Trophoblast cell (in vitro differentiated cells and primary cell): Measurements from ENCODE around the gene PKIB.

Experiments used
- DNase-seq, 2 donors: peaks; one replicate each; pipeline ENCODE4 v3.0.0-alpha.2; 2016
- H2AFZ ChIP-seq: 2 replicates; pipeline ENCODE4 v1.6.1; 2013; ENCODE audit warnings: low read length, moderate library complexity, mild to moderate bottlenecking; ENCODE audit not compliant: insufficient read depth, poor library complexity
- H2AK5ac ChIP-seq: 2 replicates; pipeline ENCODE4 v1.6.1; 2013; ENCODE audit warnings: mild to moderate bottlenecking, low read length
- H2BK120ac ChIP-seq: 2 replicates; pipeline ENCODE4 v1.6.1; 2013; ENCODE audit warnings: low read length, mild to moderate bottlenecking, moderate library complexity; ENCODE audit not compliant: insufficient read depth, poor library complexity
- H2BK12ac ChIP-seq: 2 replicates; pipeline ENCODE4 v1.6.1; 2013; ENCODE audit warnings: mild to moderate bottlenecking, low read length, moderate library complexity
- H2BK5ac ChIP-seq: 2 replicates; pipeline ENCODE4 v1.6.1; 2013; ENCODE audit warnings: low read length, low read depth, moderate library complexity, mild to moderate bottlenecking; ENCODE audit not compliant: poor library complexity
- H3K14ac ChIP-seq: 2 replicates; pipeline ENCODE4 v1.6.1; 2013; ENCODE audit warnings: mild to moderate bottlenecking, low read length
- H3K18ac ChIP-seq: 2 replicates; pipeline ENCODE4 v1.6.1; 2013; ENCODE audit warnings: mild to moderate bottlenecking, low read length
- H3K23ac ChIP-seq: 2 replicates; pipeline ENCODE4 v1.6.1; 2013; ENCODE audit warnings: low read length
- H3K27ac ChIP-seq: 2 replicates; pipeline ENCODE4 v1.5.1; 2013; ENCODE audit warnings: low read depth, mild to moderate bottlenecking, inconsistent platforms, low read length, moderate library complexity
- H3K27me3 ChIP-seq: 2 replicates; pipeline ENCODE4 v1.6.1; 2013; ENCODE audit warnings: inconsistent platforms, mild to moderate bottlenecking, low read length, moderate library complexity; ENCODE audit not compliant: insufficient read depth
- H3K36me3 ChIP-seq, 2 experiments: 1 replicate in 1 of 2; 2 replicates in 1 of 2; pipeline ENCODE4 v1.6.1; 2013; ENCODE audit warnings: low read length in 2 of 2, mild to moderate bottlenecking in 2 of 2, moderate library complexity in 1 of 2; ENCODE audit not compliant: insufficient read depth in 2 of 2, control insufficient read depth in 1 of 2
- H3K4ac ChIP-seq: 2 replicates; pipeline ENCODE4 v1.6.1; 2013; ENCODE audit warnings: low read depth, mild to moderate bottlenecking, low read length, moderate library complexity
- H3K4me1 ChIP-seq, 2 experiments: 1 replicate in 1 of 2; 2 replicates in 1 of 2; pipeline ENCODE4 v1.6.1; 2013; ENCODE audit warnings: low read length in 2 of 2, mild to moderate bottlenecking in 2 of 2, moderate library complexity in 1 of 2; ENCODE audit not compliant: insufficient read depth in 2 of 2, control insufficient read depth in 1 of 2
- H3K4me2 ChIP-seq: 2 replicates; pipeline ENCODE4 v1.6.1; 2013; ENCODE audit warnings: inconsistent platforms, mild to moderate bottlenecking, low read length, moderate library complexity
- H3K4me3 ChIP-seq: 2 replicates; pipeline ENCODE4 v1.5.1; 2013; ENCODE audit warnings: mild to moderate bottlenecking, low read depth, low read length, inconsistent platforms
- H3K79me1 ChIP-seq: one replicate; pipeline ENCODE4 v1.6.1; 2013; ENCODE audit warnings: low read length
- H3K79me2 ChIP-seq: 2 replicates; pipeline ENCODE4 v1.6.1; 2013; ENCODE audit warnings: low read length, mild to moderate bottlenecking; ENCODE audit not compliant: control insufficient read depth, insufficient read depth, poor library complexity
- H3K9ac ChIP-seq: 2 replicates; pipeline ENCODE4 v1.6.1; 2013; ENCODE audit warnings: mild to moderate bottlenecking, low read length
- H3K9me3 ChIP-seq: 2 replicates; pipeline ENCODE4 v1.6.1; 2013; ENCODE audit warnings: low read depth, mild to moderate bottlenecking, control low read depth, inconsistent platforms, low read length; ENCODE audit not compliant: insufficient read depth
- H4K12ac ChIP-seq: 2 replicates; pipeline ENCODE4 v1.6.1; 2013; ENCODE audit warnings: low read depth, mild to moderate bottlenecking, low read length, moderate library complexity
- H4K8ac ChIP-seq: 2 replicates; pipeline ENCODE4 v1.6.1; 2013; ENCODE audit warnings: low read depth, mild to moderate bottlenecking, low read length, moderate library complexity
- H4K91ac ChIP-seq: one replicate; pipeline ENCODE4 v1.6.1; 2013; ENCODE audit warnings: low read depth, mild to moderate bottlenecking, low read length, moderate library complexity
- WGBS: extraction: QIAGEN DNeasy Blood & Tissue Kit; methylation state at CpG from one replicate; pipeline ENCODE4 v1.1.7; 2013; ENCODE audit warnings: missing lambda C conversion rate; ENCODE audit not compliant: insufficient read length, insufficient coverage; ENCODE audit errors: extremely low coverage; 5-methylcytosine and 5-hydroxymethylcytosine counted together

PKIB gene

DNA sequence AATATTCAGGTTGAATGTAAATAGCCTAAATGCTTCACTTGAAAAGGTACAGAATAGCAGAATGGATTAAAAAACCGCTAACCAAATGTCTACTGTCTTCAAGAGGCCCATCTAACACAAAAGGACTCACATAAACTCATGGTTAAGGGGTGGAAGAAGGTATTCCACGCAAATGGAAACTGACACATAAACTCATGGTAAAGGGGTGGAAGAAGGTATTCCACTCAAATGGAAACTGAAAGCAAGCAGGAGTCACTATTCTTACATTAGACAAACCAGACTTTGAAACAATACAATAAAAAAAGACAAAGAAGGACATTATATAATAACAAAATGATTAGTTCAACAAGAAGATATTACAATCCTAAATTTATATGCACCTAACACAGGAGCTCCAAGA is 38.3 kb upstream of the PKIB start:
- no peak overlapping the region for H2AFZ ChIP-seq
- H2AK5ac ChIP-seq = no peak overlapping the region
- H4K91ac ChIP-seq = no peak overlapping the region
- no peak overlapping the region for H3K4ac ChIP-seq
- H3K36me3 ChIP-seq = no peaks in the 10 kb centered on the region
- no peak overlapping the region for H3K4me2 ChIP-seq
- no peak overlapping the region for H4K12ac ChIP-seq
- H4K8ac ChIP-seq = no peak overlapping the region
- H3K18ac ChIP-seq = no peak overlapping the region
- H2BK12ac ChIP-seq = no peak overlapping the region
- H3K9me3 ChIP-seq = no peaks in the 10 kb centered on the region
- H3K79me1 ChIP-seq = no peaks in the 10 kb centered on the region
- no peak overlapping the region for H3K14ac ChIP-seq
- H3K27me3 ChIP-seq = no peaks in the 10 kb centered on the region
- no peak overlapping the region for H3K23ac ChIP-seq
- peaks cover 14 to 18% of the 10 kb centered on the region in 2 experiments for H3K4me1 ChIP-seq
- H3K9ac ChIP-seq = no peak overlapping the region
- DNase-seq = no peak
- no peak overlapping the region for H3K4me3 ChIP-seq
- no peak overlapping the region for H3K27ac ChIP-seq
- no peaks in the 10 kb centered on the region for H3K79me2 ChIP-seq
- H2BK5ac ChIP-seq = no peak overlapping the region
- no CpG with 5 or more reads among the region's 2 CpGs for WGBS
- no peak overlapping the region for H2BK120ac ChIP-seq

DNA sequence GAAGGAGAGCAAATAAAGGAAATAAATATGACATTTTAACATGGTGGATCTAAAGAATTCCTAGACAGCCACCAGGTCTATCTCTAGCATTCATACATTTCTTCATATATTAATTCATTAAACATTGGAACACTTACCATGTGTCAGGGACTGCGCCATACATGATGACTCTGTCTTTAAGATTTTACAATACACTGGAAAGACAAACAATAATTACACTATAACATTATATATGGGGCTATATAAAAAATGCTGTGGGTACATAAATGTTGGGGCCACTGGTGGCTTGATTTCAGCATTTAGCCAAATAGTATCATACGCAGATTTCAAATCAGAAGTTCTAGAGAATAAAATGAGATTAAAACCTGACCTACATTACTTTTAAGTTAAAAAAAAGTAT is 33.3 kb upstream of the PKIB start:
- no peak overlapping the region for H3K4ac ChIP-seq
- H3K27ac ChIP-seq = no peak overlapping the region
- peaks cover 1 to 2% of the 10 kb centered on the region in 2 experiments for H3K36me3 ChIP-seq
- WGBS = no CpG with 5 or more reads among the region's 2 CpGs
- H3K79me2 ChIP-seq = no peaks in the 10 kb centered on the region
- no peaks in the 10 kb centered on the region for H3K4me1 ChIP-seq
- H3K27me3 ChIP-seq = no peaks in the 10 kb centered on the region
- no peak overlapping the region for H2BK12ac ChIP-seq
- H3K14ac ChIP-seq = no peak overlapping the region
- H2AK5ac ChIP-seq = no peak overlapping the region
- no peak overlapping the region for H3K4me2 ChIP-seq
- H3K9me3 ChIP-seq = no peaks in the 10 kb centered on the region
- H2AFZ ChIP-seq = no peak overlapping the region
- H3K18ac ChIP-seq = no peak overlapping the region
- no peak overlapping the region for H3K9ac ChIP-seq
- H2BK5ac ChIP-seq = no peak overlapping the region
- no peak overlapping the region for H4K8ac ChIP-seq
- no peak overlapping the region for H3K23ac ChIP-seq
- H3K79me1 ChIP-seq = no peaks in the 10 kb centered on the region
- no peak overlapping the region for H2BK120ac ChIP-seq
- H4K12ac ChIP-seq = no peak overlapping the region
- no peak overlapping the region for H4K91ac ChIP-seq
- H3K4me3 ChIP-seq = no peak overlapping the region
- no peak for DNase-seq

DNA sequence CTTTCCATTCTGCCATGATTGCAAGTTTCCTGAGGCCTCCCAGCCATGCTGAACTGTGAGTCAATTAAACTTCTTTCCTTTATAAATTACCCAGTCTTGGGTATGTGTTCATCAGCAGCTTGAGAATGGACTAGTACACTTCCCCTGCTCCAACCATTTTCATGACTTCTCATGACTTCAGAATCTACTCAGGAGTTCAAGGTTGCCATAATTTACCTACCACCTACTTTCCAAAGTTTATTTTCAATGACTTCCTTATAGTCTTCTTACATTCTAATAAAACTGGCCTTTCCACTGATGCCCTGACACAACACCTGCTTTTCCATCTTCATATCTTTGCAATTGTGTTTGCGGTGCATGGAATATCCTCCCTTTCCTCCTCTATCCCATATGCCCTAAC is 31.2 kb upstream of the PKIB start:
- no peak overlapping the region for H3K4ac ChIP-seq
- H3K79me2 ChIP-seq = no peaks in the 10 kb centered on the region
- no peak overlapping the region for H3K4me3 ChIP-seq
- H3K27me3 ChIP-seq = no peaks in the 10 kb centered on the region
- no peak overlapping the region for H3K23ac ChIP-seq
- no peak overlapping the region for H2BK5ac ChIP-seq
- WGBS = no CpG with 5 or more reads among the region's 1 CpG
- no peak overlapping the region for H3K18ac ChIP-seq
- H2AK5ac ChIP-seq = no peak overlapping the region
- no peak overlapping the region for H3K14ac ChIP-seq
- no peak overlapping the region for H4K8ac ChIP-seq
- H3K4me2 ChIP-seq = no peak overlapping the region
- H3K9me3 ChIP-seq = no peaks in the 10 kb centered on the region
- H4K91ac ChIP-seq = no peak overlapping the region
- no peak overlapping the region for H2AFZ ChIP-seq
- H3K36me3 ChIP-seq = peaks cover 1 to 2% of the 10 kb centered on the region in 2 experiments
- H2BK12ac ChIP-seq = no peak overlapping the region
- H4K12ac ChIP-seq = no peak overlapping the region
- H3K9ac ChIP-seq = no peak overlapping the region
- H3K79me1 ChIP-seq = no peaks in the 10 kb centered on the region
- H3K27ac ChIP-seq = no peak overlapping the region
- H2BK120ac ChIP-seq = no peak overlapping the region
- H3K4me1 ChIP-seq = no peaks in the 10 kb centered on the region
- DNase-seq = no peak

DNA sequence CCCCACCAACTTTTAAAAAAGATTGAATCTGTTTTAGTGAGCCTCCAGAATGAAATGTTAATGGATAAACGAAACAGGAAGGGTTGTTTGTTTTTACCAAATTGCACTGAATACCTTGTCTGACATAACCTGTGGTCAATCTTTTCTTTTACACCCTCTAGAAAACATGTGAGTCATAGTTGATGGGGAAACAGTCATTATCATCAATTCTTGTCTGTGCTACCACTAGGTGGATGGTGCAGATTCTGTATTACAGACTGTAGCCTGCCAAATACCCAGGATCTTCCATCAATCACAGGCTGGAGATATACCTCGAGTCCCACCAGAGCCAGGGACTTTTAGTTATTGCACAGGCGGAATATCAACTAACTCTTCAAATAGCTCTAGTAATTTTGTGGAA is 29.5 kb upstream of the PKIB start:
- Histone ChIP-seq H4K91ac (no peak overlapping the region), H2BK5ac (no peak overlapping the region), H3K36me3 (peaks cover 1 to 2% of the 10 kb centered on the region in 2 experiments), H3K14ac (no peak overlapping the region), H3K4me1 (no peaks in the 10 kb centered on the region), H4K12ac (no peak overlapping the region), H2BK12ac (no peak overlapping the region), H3K4me2 (no peak overlapping the region), H2AK5ac (no peak overlapping the region), H4K8ac (no peak overlapping the region), H3K4me3 (no peak overlapping the region), H3K79me1 (no peaks in the 10 kb centered on the region), H2AFZ (no peak overlapping the region), H3K23ac (no peak overlapping the region), H3K9ac (no peak overlapping the region), H3K27me3 (no peaks in the 10 kb centered on the region), H3K79me2 (no peaks in the 10 kb centered on the region), H3K4ac (no peak overlapping the region), H2BK120ac (no peak overlapping the region), H3K27ac (no peak overlapping the region), H3K9me3 (no peaks in the 10 kb centered on the region), H3K18ac (no peak overlapping the region)
- no CpG with 5 or more reads among the region's 3 CpGs for WGBS
- peak in 1 of 2 donors; percentile 62 for DNase-seq
